Nephron progenitor cell (in vitro differentiated cells): Measurements from ENCODE around the gene MVB12B.

ENCODE experiments used
- DNase-seq: peaks from one replicate; pipeline ENCODE4 v3.0.0; 2021
- H3K27ac Mint-ChIP-seq: 2 replicates; pipeline ENCODE4 v1.8.0; 2021; ENCODE audit warnings: mild to moderate bottlenecking, moderate library complexity, mixed read lengths
- H3K27me3 Mint-ChIP-seq: 2 replicates; pipeline ENCODE4 v1.8.0; 2021; ENCODE audit warnings: mild to moderate bottlenecking, low read depth, mixed read lengths; ENCODE audit not compliant: poor library complexity
- H3K36me3 Mint-ChIP-seq: 2 replicates; pipeline ENCODE4 v1.8.0; 2021; ENCODE audit warnings: low read depth, mixed read lengths
- H3K4me1 Mint-ChIP-seq: 2 replicates; pipeline ENCODE4 v1.8.0; 2021; ENCODE audit warnings: mixed read lengths
- H3K4me3 Mint-ChIP-seq: 2 replicates; pipeline ENCODE4 v1.8.0; 2021; ENCODE audit warnings: mild to moderate bottlenecking, moderate library complexity, mixed read lengths
- H3K9me3 Mint-ChIP-seq: 2 replicates; pipeline ENCODE4 v1.8.0; 2021; ENCODE audit warnings: mild to moderate bottlenecking, moderate library complexity, mixed read lengths
- TF ChIP-seq, protein P1 (sequence below): fragments of 200-600 bp; sonication (generic); IDR thresholded peaks from 2 replicates; pipeline ENCODE4 v1.5.0; 2021; ENCODE audit warnings: antibody characterized with exemption

Gene MVB12B

DNA sequence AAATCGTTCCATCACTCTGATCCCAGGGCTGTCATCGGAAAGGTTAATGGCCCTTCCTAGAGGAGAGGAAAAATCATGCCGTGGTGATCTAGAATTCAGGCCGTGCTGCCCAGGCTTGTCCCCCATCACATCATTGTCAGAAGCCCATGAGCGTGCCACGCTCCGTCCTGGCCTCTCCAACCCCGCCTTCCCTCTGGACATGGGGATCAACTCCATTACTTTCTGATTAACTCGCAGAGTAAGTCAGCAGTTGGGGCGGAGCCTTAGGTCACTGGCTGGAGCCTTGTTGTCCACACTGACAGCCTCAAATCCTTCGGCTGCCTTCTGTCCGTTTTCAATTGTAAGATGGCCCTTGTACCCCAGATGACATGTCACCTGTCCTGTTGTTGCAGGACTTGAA lies 75.0 kb downstream of the MVB12B start:
- no peaks in the 10 kb centered on the region for H3K9me3 Mint-ChIP-seq
- DNase-seq: no peak
- H3K27me3 Mint-ChIP-seq: peaks cover 5% of the 10 kb centered on the region
- TF ChIP-seq, protein P1, sequence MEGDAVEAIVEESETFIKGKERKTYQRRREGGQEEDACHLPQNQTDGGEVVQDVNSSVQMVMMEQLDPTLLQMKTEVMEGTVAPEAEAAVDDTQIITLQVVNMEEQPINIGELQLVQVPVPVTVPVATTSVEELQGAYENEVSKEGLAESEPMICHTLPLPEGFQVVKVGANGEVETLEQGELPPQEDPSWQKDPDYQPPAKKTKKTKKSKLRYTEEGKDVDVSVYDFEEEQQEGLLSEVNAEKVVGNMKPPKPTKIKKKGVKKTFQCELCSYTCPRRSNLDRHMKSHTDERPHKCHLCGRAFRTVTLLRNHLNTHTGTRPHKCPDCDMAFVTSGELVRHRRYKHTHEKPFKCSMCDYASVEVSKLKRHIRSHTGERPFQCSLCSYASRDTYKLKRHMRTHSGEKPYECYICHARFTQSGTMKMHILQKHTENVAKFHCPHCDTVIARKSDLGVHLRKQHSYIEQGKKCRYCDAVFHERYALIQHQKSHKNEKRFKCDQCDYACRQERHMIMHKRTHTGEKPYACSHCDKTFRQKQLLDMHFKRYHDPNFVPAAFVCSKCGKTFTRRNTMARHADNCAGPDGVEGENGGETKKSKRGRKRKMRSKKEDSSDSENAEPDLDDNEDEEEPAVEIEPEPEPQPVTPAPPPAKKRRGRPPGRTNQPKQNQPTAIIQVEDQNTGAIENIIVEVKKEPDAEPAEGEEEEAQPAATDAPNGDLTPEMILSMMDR: no peak
- H3K4me1 Mint-ChIP-seq: peaks cover 44% of the 10 kb centered on the region
- H3K27ac Mint-ChIP-seq: no peak overlapping the region
- no peak overlapping the region for H3K4me3 Mint-ChIP-seq
- H3K36me3 Mint-ChIP-seq: peaks cover 7% of the 10 kb centered on the region

DNA sequence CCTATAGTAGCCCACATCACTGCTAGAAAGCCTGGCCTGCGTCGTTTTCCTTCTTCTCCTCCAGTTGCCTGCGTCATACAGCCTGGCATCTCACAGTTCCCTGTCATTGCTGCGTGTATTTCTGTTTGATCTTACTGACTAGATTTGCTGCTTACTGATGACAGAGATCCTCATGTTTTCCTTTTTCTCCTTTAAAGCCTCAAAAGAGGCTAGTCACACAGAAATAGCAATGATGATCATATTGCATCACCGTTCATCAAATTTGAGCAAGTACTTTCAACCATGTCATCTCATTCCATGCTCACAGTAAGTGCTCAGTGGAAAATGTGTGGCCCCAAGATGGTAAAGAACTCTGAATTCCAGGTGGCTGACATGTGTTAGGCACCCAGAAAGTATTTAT lies 76.8 kb downstream of the MVB12B start:
- TF ChIP-seq, protein P1: no peak
- H3K4me1 Mint-ChIP-seq: peaks cover 53% of the 10 kb centered on the region
- no peak overlapping the region for H3K27ac Mint-ChIP-seq
- no peaks in the 10 kb centered on the region for H3K9me3 Mint-ChIP-seq
- DNase-seq: no peak
- H3K36me3 Mint-ChIP-seq: peaks cover 6% of the 10 kb centered on the region
- H3K4me3 Mint-ChIP-seq: no peak overlapping the region
- H3K27me3 Mint-ChIP-seq: peaks cover 3% of the 10 kb centered on the region

DNA sequence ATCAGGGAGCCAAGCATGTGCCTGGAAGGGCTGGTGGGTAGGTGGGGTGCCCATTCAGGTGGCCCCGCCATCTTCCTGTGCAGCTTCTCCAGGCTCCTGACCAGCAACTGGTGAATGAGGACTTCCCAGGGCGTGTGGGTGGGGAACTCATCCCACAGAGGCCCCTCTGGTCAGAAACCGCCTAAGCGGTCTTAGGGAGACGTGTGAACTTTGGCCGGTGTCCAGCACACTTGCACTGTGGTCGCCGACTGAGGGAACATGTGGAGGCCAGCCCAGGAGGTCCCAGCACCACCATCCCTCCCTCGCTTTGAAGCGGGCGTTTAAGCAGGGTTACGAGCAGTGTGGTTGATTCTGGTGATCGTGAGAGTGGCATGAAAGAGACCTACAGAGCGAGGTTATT lies 77.8 kb downstream of the MVB12B start:
- Mint-ChIP-seq H3K27ac (peak overlapping the region; percentile 27), H3K4me1 (peaks cover 51% of the 10 kb centered on the region)

DNA sequence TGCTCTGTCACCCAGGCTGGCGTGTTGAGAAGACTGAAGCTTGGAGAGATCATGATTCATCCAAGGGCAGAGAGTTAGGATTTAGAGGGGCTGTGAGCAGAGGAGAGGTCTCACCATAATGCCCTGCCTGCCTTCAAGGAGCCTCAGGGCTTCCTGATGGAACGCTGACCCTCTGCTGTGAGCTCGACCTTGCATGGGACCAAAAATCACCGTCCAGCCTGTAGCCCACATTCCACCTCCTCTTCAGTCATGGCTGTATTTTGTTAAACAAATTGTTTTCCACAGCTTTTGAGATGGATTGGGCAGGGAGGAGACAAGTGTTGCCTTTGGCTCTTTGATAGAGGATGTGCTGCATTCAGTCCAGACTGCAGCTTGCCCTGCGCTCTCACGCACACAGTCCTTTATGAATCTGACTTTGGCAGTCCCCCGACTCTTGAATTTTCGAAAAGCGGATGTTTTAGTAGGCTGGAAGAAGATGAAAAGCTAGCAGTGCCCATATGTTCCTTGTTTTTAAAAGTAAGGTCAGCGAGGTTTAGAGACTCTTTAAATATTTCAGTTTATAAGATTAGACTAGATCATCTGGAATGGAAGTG lies 79.5 kb downstream of the MVB12B start:
- H3K27me3 Mint-ChIP-seq: peaks cover 6% of the 10 kb centered on the region
- no peak overlapping the region for H3K4me3 Mint-ChIP-seq
- TF ChIP-seq, protein P1: no peak
- H3K4me1 Mint-ChIP-seq: peaks cover 40% of the 10 kb centered on the region
- no peak overlapping the region for H3K27ac Mint-ChIP-seq
- DNase-seq: no peak
- H3K36me3 Mint-ChIP-seq: peaks cover 13% of the 10 kb centered on the region
- H3K9me3 Mint-ChIP-seq: no peaks in the 10 kb centered on the region

More for the DNA sequence above, 77.8 kb downstream of the MVB12B start:
- peaks cover 6% of the 10 kb centered on the region for H3K36me3 Mint-ChIP-seq
- peaks cover 3% of the 10 kb centered on the region for H3K27me3 Mint-ChIP-seq
- H3K4me3 Mint-ChIP-seq: no peak overlapping the region
- TF ChIP-seq, protein P1: no peak
- DNase-seq: no peak
- H3K9me3 Mint-ChIP-seq: no peaks in the 10 kb centered on the region

DNA sequence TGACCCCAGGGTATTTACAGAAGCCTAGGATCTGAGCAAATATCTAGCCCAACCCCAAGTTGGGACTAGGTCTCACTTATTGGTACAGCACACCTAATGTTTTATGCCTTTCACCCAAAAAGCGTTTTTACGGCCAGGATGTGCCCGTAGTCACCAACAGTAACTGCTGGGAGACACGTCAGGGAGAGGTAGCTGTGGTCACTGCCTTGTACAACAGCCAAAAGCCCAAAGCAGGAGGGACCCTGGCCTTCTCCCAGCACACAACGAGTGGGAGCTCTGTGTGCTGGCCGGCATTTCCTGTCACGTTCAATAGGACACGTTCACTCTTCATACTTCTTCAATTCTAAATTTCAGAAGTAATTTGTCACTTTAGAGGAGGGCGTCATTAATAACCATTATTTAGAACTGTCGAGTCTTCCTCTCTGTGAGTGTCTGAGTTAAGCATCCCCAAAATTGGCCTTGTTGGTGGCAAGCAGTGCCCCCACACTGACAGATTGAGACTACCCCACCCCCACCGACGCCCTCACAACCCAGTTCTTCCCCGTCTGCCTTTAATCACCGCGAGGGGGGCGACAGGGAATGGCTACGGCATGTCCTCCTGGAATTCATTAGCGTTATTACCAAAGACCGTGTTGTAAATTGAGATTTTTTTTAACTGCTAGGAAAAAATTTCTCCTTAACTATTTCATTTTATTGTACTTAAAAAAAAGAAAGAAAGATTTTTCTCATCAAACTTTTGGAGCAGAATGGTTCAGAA lies 80.7 kb downstream of the MVB12B start:
- peak overlapping the region; percentile 39 for H3K27ac Mint-ChIP-seq
- H3K4me1 Mint-ChIP-seq: peaks cover 34% of the 10 kb centered on the region
- no peak for DNase-seq
- H3K4me3 Mint-ChIP-seq: no peak overlapping the region
- no peaks in the 10 kb centered on the region for H3K9me3 Mint-ChIP-seq
- H3K27me3 Mint-ChIP-seq: peaks cover 7% of the 10 kb centered on the region
- TF ChIP-seq, protein P1: no peak
- H3K36me3 Mint-ChIP-seq: peaks cover 13% of the 10 kb centered on the region

DNA sequence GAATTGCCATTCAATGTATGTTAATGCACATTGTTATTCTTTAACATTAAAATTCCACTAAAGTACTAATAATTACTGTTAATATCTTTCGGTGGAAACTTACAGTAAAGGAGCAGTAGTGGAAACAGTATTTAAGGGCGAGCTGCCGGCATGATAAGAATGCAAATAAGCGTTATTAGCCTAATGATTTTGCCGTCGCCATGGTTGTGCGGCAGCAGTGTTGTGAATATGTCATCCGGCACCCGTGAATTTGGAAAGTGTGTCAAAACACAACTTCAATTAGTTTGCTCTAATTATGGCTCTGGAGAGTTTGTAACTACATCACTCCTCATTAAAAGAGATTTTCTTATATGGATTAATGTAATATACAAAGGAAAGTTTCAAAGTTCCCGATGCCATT lies 81.4 kb downstream of the MVB12B start:
- Mint-ChIP-seq H3K9me3 (no peaks in the 10 kb centered on the region), H3K27ac (no peak overlapping the region), H3K36me3 (peaks cover 13% of the 10 kb centered on the region), H3K4me3 (no peak overlapping the region), H3K27me3 (peaks cover 7% of the 10 kb centered on the region), H3K4me1 (peaks cover 33% of the 10 kb centered on the region)
- TF ChIP-seq, protein P1: no peak
- no peak for DNase-seq
